HUES6 (cell line): Measurements from ENCODE around the gene TJP1.
"Not testable (repeated sequence)": the region's sequence is repeated elsewhere in the genome, so short reads cannot be mapped to it uniquely, and the experiment has no call there.

Experiments used
- H3K27ac ChIP-seq: 2 replicates; pipeline ENCODE4 v1.7.0; 2013; ENCODE audit warnings: low read depth, mild to moderate bottlenecking, low read length, inconsistent platforms
- H3K27me3 ChIP-seq: 2 replicates; pipeline ENCODE4 v1.6.1; 2013; ENCODE audit warnings: low read length; ENCODE audit not compliant: control insufficient read depth, insufficient read depth
- H3K36me3 ChIP-seq: 2 replicates; pipeline ENCODE4 v1.6.1; 2013; ENCODE audit warnings: low read length; ENCODE audit not compliant: control insufficient read depth, insufficient read depth
- H3K4me1 ChIP-seq: 2 replicates; pipeline ENCODE4 v1.6.1; 2013; ENCODE audit warnings: low read length; ENCODE audit not compliant: control insufficient read depth, insufficient read depth
- H3K4me3 ChIP-seq: 2 replicates; pipeline ENCODE4 v1.5.1; 2013; ENCODE audit warnings: low read depth, low read length
- H3K9ac ChIP-seq: one replicate; pipeline ENCODE4 v1.6.1; 2013; ENCODE audit warnings: mild to moderate bottlenecking, low read length
- H3K9me3 ChIP-seq: 2 replicates; pipeline ENCODE4 v1.6.1; 2013; ENCODE audit warnings: low read depth, low read length; ENCODE audit not compliant: control insufficient read depth, insufficient read depth

The TJP1 gene

GRCh38 chr15:29799859-29800258 is 22.4 kb downstream of the TJP1 start:
- Histone ChIP-seq H3K9ac (no peak overlapping the region), H3K9me3 (peaks cover 14% of the 10 kb centered on the region; the same call in 1 of the 2 replicates), H3K4me3 (no peak overlapping the region), H3K27ac (no peak overlapping the region), H3K36me3 (peaks cover 34% of the 10 kb centered on the region), H3K27me3 (no peaks in the 10 kb centered on the region), H3K4me1 (peaks cover 7% of the 10 kb centered on the region)

GRCh38 chr15:29795610-29796009 is 26.7 kb downstream of the TJP1 start:
- no peak overlapping the region for H3K27ac ChIP-seq
- no peaks in the 10 kb centered on the region for H3K27me3 ChIP-seq
- H3K36me3 ChIP-seq: peaks cover 51% of the 10 kb centered on the region
- no peak overlapping the region for H3K4me3 ChIP-seq
- H3K9ac ChIP-seq: no peak overlapping the region
- H3K4me1 ChIP-seq: no peaks in the 10 kb centered on the region
- peaks cover 19% of the 10 kb centered on the region; the same call in 1 of the 2 replicates for H3K9me3 ChIP-seq

GRCh38 chr15:29792426-29793159 is 29.7 kb downstream of the TJP1 start:
- Histone ChIP-seq H3K27ac (no peak overlapping the region), H3K4me3 (no peak overlapping the region), H3K36me3 (peaks cover 33% of the 10 kb centered on the region), H3K27me3 (no peaks in the 10 kb centered on the region), H3K9me3 (peaks cover 15% of the 10 kb centered on the region; the same call in 1 of the 2 replicates), H3K9ac (no peak overlapping the region), H3K4me1 (no peaks in the 10 kb centered on the region)

DNA sequence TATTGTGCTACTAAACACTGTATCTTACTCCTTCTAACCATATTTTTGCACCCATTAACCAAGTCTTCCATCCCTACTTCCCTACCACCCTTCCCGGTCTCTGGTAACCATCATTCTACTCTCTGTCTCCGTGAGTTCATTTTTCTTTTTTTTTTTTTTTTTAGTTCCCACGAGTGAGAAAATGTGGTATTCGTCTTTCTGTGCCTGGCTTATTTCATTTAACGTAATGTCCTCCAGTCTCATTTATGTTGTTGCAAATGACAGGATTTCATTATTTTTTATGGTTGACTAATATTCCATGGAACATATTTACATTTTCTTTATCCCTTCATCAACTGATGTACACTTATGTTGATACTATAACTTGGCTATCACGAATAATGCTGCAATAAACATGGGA is 31.7 kb downstream of the TJP1 start:
- no peak overlapping the region for H3K9ac ChIP-seq
- no peaks in the 10 kb centered on the region; the same call in 1 of the 2 replicates for H3K4me1 ChIP-seq
- H3K9me3 ChIP-seq: peaks cover 5% of the 10 kb centered on the region; the same call in 1 of the 2 replicates

DNA sequence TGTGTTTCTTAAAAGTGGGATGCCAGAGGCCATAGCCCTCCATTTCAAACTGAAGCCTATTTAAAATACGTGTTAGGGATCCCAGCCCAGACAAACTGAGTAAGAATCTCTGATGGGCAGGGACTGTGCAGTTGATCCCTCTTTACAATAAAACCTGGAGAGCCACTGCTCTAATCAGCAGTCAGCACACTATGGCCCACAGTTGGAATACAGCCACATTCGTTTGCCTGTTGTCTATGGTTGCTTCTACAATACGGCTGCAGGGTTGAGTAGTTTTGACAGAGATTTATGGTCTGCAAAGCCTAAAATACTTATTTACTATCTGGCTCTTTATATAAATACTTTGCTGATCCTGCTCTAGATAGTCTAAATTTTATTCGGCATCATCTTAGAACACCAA is 32.4 kb downstream of the TJP1 start:
- Histone ChIP-seq H3K4me1 (no peaks in the 10 kb centered on the region; the same call in 1 of the 2 replicates), H3K36me3 (peaks cover 26% of the 10 kb centered on the region), H3K9ac (no peak overlapping the region), H3K27ac (no peak overlapping the region), H3K27me3 (no peaks in the 10 kb centered on the region), H3K9me3 (peaks cover 5% of the 10 kb centered on the region; the same call in 1 of the 2 replicates), H3K4me3 (no peak overlapping the region)

More for the DNA sequence above, 31.7 kb downstream of the TJP1 start:
- Histone ChIP-seq H3K27me3 (no peaks in the 10 kb centered on the region), H3K4me3 (no peak overlapping the region), H3K36me3 (peaks cover 30% of the 10 kb centered on the region), H3K27ac (no peak overlapping the region)

DNA sequence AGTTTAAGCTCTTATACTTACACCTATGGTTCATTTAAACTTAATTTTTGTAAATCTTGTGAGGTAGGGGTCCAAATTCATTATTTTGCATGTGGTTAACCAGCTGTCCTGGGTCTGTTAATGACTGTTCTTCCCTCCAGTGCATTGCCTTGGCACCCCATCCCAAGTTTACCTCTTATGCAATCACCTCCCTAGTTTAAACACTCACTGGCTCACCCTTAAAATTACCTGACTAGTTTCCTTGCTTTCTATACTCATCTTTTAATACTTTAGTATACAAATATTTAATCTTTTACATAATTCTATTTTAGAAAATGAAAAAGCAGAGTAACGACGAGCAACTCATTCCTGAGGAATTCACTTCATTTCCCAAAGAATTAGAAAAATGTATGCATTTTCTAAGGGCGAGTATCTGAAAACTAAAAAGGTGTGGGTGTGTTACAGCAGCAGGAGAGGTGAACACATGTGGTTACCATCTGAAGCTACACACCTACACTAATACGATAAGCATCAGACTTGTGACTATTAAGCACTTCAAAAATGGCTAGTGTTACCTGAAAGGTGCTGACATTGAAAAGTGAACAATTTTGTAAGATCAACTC is 33.7 kb downstream of the TJP1 start:
- Histone ChIP-seq H3K27me3 (no peaks in the 10 kb centered on the region), H3K9me3 (peaks cover under 1% of the 10 kb centered on the region; the same call in 1 of the 2 replicates), H3K4me1 (no peaks in the 10 kb centered on the region; the same call in 1 of the 2 replicates), H3K36me3 (peaks cover 17% of the 10 kb centered on the region), H3K9ac (no peak overlapping the region), H3K4me3 (no peak overlapping the region), H3K27ac (no peak overlapping the region)

DNA sequence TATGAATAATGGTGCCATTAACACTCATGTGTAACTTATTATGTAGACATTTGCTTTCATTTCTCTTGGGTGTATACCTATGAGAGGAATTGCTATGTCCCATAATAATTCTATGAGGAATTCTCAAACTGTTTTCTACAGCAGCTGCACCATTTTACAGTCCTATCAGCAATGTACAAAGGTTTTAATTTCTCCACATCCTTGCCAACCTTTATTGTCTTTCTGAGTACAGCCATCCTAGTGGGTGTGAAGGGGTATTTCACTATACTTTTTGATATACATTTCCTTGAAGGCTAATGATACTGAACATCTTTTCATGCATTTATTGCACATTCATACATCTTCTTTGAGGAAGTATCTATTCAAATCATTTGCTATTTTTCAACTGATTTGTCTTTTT is 34.5 kb downstream of the TJP1 start:
- Histone ChIP-seq H3K27ac (no peak overlapping the region), H3K36me3 (peaks cover 12% of the 10 kb centered on the region), H3K9me3 (peaks cover 6% of the 10 kb centered on the region; the same call in 1 of the 2 replicates), H3K4me1 (no peaks in the 10 kb centered on the region; the same call in 1 of the 2 replicates), H3K27me3 (no peaks in the 10 kb centered on the region), H3K4me3 (no peak overlapping the region), H3K9ac (no peak overlapping the region)

DNA sequence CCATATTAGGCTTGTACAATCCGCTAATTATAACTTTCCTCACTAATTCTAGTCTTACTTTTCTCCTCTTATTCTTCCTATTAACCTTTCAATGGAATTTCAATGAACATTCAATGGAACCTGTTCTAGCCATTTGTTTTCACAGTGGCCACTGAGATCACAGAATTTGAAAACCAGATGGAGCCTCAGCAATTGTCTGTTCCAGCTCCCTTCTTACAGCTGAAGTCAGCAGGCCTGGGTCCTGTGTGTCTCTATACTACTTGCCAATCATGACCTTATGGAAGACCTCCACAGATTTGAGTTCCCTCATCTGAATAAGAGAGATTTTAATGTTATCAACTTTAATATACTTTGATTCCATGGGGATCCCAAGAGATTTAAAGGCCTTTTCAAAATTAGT is 36.6 kb downstream of the TJP1 start:
- no peak overlapping the region for H3K27ac ChIP-seq

GRCh38 chr15:29785136-29785535 is 37.1 kb downstream of the TJP1 start:
- no peaks in the 10 kb centered on the region; the same call in 1 of the 2 replicates for H3K4me1 ChIP-seq
- H3K27ac ChIP-seq: no peak overlapping the region
- H3K36me3 ChIP-seq: peaks cover 12% of the 10 kb centered on the region
- no peak overlapping the region for H3K9ac ChIP-seq
- no peaks in the 10 kb centered on the region for H3K27me3 ChIP-seq
- H3K9me3 ChIP-seq: peaks cover 26% of the 10 kb centered on the region
- H3K4me3 ChIP-seq: no peak overlapping the region

More for the DNA sequence above, 36.6 kb downstream of the TJP1 start:
- no peak overlapping the region for H3K9ac ChIP-seq
- peaks cover 21% of the 10 kb centered on the region; the same call in 1 of the 2 replicates for H3K9me3 ChIP-seq
- H3K4me1 ChIP-seq: no peaks in the 10 kb centered on the region; the same call in 1 of the 2 replicates
- no peaks in the 10 kb centered on the region for H3K27me3 ChIP-seq
- H3K36me3 ChIP-seq: peaks cover 12% of the 10 kb centered on the region
- H3K4me3 ChIP-seq: no peak overlapping the region

DNA sequence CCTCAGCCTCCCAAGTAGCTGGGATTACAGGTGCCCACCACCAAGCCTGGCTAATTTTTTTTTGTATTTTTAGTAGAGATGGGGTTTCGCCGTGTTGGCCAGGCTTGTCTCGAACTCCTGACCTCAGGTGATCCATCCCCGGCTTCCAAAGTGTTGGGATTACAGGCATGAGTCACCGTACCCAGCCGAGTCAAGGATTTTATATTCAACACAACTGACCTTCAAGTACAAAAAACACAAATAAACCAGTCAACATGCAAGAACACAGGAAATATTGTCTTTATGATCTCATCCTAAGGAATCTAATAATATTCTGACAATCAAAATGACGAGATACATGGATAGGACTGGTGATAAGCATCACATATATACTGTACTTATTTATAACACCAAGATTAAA is 37.9 kb downstream of the TJP1 start:
- Histone ChIP-seq H3K27me3 (no peaks in the 10 kb centered on the region), H3K4me3 (no peak overlapping the region), H3K27ac (no peak overlapping the region), H3K4me1 (no peaks in the 10 kb centered on the region; the same call in 1 of the 2 replicates), H3K9ac (no peak overlapping the region), H3K36me3 (peaks cover 12% of the 10 kb centered on the region), H3K9me3 (peaks cover 32% of the 10 kb centered on the region)

GRCh38 chr15:29782816-29783215 is 39.5 kb downstream of the TJP1 start:
- Histone ChIP-seq H3K4me1 (peaks cover 14% of the 10 kb centered on the region), H3K9me3 (peaks cover 32% of the 10 kb centered on the region), H3K36me3 (peaks cover 12% of the 10 kb centered on the region)
- not testable (repeated sequence) for H3K27ac ChIP-seq, H3K9ac ChIP-seq, H3K27me3 ChIP-seq, H3K4me3 ChIP-seq
